Measurements from ENCODE around the gene S1PR3.

The S1PR3 gene

DNA sequence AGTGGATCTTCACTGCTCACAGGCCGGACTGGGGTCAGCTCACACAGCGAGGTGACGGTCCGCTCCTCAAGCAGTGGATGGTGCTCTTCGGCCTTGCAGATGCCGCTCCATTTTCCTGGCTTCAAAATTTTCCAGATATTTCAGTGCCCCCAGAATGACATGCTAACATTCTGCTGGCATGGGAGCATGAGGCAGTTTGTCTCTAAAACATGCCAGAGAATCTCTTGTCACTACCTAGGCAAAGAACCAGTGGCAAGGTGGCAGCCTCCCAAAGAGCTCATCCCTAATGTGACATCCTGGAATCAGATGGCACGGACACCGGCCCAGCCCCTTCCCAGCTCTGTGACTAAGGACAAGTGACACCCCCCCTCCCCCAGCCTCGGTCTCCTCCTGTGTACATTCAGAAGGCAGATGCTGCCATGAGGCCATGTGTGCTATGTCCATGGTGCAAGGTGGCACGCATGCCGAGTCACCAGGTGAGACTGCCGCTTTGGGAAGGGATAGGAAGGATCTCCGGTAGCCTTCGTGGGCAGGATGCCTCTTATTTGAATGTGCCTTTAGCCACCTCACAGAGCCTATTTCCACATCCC lies 2.7 kb downstream of the S1PR3 start:
- no peak for DNase-seq

DNA sequence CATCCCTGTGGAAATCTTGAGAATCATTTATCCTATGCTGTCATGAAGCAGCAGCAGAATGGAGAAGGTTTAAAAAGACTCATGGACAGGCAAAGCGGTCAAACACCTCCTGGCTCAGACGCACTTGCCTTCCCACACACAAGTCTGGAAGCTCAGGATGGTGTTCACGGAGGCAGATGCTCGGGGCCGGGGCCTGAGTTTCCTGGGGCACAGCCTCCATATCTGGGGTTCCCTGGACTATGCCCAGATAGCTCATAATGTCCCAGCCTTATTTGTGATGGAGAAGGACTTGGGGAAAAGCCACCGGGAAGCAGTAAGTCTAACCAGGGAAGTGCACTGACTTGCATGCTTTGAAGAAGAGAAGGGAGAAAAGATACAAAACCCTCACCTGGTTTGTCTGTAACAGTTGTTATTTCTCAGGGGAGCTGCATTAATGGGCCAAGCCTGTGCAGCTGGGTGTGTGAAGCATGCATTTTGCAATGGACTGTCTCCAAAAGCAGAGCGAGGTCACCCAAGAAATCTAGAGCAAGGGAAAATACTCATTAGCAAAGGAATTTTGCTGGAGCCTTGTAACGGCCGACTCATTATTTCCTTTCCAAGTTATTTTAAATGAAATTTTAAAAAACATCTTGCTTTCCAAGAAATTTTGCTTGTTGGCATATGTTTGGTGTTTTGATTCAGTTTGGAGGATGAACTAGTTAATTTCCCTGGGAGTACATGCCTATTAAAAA lies 3.4 kb downstream of the S1PR3 start:
- DNase-seq: no peak

DNA sequence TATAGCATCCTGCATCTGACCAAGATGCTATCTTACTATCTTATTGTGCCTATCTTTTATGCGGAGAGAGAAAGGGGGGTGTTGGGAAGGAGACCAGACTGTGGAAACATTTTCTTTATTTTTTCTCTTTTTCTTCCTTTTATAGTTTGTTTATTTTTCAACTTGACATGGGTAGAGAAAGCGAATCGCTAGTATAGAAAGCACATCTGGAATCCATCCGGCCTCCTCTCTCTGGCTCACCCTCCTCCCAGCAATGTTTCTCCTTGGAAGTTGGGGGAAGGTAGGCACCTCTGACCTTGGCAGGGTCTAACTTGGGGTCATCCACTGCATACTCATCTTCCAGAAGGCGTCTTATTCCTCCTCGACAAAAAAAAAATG lies 3.9 kb downstream of the S1PR3 start:
- no peak for DNase-seq

DNA sequence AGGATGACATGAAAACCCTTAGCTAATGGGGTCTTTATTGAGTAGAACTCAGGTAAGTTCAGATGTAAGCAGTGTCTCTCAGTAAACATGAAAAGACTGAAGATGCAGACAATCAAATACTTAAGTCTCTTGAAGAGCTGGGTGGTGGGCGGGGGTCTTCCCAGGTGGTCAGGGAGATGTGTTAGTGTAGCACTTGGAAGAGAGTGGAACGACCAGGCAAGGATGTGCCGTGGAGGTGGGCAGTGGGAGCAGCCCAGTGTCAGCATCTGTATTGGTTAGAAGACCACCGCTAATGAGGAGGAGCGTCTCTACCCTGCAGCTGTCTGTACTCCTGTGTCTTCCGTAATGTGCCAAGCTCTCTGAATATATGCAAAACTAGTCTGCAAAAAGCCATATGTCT lies 4.4 kb downstream of the S1PR3 start:
- no peak for DNase-seq

DNA sequence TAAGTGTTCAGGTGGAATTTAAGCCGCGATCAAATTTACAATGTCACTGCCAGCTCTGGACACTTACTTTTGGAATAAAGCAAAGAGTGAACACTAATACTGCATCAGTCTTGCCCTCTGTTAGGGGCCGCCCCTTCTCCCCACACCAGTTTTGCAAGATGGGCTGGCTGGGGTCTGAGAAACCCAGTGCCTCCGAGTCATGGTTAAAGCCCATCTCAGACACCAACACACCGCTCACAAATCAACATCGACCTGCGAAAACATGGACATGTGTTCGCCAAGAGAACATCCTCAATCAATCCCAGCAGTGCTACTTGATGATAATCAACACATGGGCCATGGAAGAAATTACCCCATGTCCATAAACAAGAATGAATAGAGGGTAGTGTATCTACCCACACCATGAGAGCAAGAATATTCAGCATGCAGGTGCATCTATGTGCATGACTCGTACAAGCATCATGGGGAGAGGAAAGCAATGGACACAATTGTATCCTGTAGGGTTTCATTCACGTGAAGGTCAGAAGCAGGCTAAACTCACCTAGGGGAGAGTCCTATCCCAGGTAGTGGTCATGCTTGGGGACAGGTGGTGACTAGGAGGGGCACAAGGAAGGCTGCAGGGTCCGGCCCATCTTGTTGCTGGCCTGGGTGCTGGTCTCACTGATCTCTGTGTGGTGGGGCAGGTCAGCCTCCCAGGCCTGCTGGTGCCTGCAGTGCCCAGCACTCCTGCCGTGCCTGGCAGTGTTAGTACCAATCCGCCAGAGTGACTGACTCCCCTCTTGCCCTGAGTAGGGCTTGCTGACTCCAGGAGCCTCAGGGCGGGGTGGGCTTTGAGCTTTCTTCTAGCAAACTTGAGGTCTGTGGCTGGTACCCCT lies 5.0 kb downstream of the S1PR3 start:
- no peak for DNase-seq

DNA sequence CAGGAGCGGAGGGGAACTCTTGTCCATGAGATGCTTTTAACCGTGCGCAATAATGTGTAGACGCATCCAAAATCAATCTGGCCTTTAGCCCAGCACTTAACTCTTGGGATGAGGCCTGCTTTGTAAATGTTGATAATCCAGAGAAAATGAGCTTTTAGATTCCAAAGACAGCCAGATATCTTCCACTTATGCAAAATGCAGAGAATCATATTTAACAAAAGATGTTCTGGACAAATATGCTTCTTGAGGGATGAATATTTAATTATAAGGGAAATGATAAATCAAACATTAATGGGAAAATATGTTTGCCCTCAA lies 5.6 kb downstream of the S1PR3 start:
- DNase-seq: no peak

DNA sequence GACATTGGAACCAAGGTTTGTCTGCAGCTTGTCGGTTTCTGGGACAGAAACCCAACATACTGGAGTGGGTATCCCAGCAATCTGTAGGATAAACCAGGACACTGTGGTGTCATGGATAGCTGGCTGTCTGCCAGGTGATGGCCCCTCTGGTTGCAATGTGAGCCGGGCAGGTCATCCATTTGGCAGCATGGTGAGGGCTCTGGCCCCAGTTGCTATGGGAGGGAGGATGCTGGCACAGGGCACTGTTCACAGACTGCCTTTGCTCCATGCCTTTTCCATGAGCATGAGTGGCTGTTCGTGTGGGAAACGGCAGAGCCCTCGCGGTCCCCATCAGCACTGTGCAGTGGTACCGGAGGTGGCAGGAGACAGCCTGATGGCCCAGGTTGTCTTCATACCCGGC lies 6.4 kb downstream of the S1PR3 start:
- no peak for DNase-seq

DNA sequence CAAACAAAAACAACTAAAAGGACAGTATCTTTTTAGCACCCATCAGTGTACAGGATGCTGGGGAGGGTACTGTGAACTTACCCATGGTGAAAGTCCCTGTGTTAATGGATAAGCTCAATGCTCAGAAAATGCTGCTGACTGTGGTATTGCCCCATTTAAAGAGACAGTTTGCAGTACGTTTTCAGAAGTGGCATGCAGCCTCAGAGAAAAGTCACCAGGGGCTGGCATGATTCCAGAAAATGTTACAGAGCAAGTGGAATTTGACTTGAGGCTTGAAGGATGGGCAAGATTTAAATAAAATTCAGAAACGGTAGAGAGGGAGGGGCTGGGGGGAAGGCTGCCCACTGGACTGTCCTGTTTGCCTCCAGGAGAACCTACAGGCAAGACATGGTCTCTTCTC lies 7.2 kb downstream of the S1PR3 start:
- DNase-seq: no peak

DNA sequence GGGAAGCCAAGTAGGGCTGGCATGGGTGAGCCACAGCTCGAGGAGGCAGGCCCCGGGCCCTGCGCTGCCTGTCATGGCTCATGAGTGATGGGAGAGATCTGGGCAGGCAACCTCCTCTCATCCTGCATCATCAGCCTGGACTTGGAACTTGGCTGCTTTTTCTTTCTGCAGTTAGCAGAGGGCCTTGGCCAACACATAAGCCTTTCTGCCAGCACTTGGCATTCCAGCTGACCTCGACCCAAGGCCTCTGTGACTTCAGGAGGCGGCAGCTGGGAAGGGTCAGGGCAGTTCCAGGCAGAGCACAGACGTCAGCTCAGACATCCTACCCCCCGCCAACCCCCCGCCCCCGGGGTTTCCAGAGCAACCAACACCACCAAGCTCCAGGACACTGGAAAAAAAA lies 7.6 kb downstream of the S1PR3 start:
- DNase-seq: no peak

DNA sequence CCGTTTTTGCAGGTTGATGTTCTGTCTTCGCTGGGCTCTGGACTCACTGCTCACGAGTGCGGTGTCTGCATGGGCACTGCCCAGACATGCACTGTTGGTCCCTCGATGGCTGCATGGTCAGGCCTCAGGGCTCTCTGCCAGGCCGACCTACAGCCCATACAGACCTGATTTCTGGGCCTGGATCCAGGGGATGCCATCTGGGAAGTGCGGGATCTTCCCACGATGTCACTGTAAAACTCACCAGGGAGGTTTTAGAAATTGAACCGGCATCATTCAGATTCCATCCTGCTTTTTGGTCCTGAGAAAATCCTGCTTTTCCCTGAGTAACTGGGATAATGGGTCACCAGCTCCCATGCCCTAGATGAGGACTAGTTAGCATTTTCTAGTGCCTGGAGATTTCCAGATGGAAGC lies 9.1 kb downstream of the S1PR3 start:
- no peak for DNase-seq

DNA sequence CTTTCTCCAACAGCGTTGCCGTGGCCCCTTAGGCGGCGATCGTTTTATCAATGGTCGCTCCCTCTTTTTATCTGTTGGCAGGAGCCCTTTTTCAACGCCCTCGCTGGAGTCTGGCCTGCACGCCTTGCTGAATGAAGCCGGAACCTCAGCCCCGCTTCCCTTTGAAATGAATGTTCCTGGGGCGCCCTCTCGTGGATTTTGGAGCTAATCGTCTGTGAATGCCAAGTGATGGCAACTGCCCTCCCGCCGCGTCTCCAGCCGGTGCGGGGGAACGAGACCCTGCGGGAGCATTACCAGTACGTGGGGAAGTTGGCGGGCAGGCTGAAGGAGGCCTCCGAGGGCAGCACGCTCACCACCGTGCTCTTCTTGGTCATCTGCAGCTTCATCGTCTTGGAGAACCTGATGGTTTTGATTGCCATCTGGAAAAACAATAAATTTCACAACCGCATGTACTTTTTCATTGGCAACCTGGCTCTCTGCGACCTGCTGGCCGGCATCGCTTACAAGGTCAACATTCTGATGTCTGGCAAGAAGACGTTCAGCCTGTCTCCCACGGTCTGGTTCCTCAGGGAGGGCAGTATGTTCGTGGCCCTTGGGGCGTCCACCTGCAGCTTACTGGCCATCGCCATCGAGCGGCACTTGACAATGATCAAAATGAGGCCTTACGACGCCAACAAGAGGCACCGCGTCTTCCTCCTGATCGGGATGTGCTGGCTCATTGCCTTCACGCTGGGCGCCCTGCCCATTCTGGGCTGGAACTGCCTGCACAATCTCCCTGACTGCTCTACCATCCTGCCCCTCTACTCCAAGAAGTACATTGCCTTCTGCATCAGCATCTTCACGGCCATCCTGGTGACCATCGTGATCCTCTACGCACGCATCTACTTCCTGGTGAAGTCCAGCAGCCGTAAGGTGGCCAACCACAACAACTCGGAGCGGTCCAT lies 10.0 kb downstream of the S1PR3 start:
- DNase-seq: peak; percentile 82

DNA sequence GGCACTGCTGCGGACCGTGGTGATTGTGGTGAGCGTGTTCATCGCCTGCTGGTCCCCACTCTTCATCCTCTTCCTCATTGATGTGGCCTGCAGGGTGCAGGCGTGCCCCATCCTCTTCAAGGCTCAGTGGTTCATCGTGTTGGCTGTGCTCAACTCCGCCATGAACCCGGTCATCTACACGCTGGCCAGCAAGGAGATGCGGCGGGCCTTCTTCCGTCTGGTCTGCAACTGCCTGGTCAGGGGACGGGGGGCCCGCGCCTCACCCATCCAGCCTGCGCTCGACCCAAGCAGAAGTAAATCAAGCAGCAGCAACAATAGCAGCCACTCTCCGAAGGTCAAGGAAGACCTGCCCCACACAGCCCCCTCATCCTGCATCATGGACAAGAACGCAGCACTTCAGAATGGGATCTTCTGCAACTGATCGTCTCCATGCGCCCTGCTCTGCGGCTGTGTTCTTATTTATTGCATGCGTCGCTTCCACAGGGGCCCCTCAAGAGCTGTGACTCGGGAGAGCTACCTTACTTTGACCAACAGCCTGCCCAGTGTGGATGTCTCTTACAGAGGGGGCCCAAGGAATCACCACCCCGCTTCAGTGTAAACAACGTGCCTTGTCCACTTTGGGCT lies 10.8 kb downstream of the S1PR3 start:
- no peak for DNase-seq

DNA sequence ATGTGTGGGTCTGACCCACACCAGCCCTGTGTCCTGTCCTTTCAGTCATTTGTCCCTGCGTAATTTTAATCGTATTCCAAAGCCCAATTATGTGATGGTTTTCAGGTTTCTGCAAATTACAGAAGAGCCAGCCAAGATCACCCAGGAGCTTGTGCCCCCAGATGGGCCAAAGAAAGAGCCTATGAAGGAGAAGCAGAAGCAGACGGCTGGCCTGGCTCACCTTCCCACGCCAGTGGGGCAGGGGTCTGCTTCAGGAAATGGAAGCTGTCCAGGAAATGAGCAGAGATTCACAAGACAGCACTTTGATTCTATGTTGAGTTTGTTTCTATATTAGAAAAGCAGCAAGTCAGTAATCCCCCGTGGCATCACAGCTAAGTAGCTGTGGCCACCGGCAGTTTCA lies 11.7 kb downstream of the S1PR3 start:
- no peak for DNase-seq

DNA sequence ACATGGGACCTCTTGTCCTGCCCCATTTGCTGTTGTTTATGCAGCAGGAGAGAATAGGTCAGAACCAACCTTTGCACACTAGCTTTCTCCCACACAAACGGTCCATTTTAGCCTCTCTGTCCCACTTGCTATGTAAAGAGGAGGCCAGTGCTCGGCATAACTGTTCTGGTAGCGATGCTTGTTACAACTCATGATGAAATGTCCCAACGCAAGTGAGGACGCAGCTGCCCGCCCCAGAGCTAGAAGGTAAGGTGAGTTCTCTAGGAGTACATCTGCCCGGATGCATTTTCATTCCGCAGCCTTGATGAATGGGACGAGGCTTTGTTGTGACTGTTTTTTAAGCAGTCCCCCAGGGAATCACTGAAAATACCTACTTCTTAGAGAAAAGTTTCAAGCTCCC lies 14.1 kb downstream of the S1PR3 start:
- DNase-seq: no peak

DNA sequence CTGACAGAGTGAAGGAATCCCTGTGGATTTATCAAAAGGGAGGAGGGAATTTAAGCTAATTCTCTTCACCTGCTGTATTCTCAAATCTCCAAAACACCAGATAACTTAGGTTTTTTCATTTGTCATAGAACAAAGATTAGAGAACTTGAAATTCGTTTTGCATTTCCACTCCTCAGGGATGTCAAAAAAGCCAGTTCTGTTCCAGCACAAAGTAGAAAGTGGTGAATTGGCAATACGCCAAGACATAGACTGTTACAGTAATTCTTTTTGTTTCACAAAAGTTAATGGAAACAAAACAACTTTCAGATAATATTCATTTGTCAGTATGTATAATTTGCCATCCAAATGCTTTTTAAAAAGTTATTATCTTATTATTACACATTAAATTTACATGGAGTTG lies 15.0 kb downstream of the S1PR3 start:
- no peak for DNase-seq

DNA sequence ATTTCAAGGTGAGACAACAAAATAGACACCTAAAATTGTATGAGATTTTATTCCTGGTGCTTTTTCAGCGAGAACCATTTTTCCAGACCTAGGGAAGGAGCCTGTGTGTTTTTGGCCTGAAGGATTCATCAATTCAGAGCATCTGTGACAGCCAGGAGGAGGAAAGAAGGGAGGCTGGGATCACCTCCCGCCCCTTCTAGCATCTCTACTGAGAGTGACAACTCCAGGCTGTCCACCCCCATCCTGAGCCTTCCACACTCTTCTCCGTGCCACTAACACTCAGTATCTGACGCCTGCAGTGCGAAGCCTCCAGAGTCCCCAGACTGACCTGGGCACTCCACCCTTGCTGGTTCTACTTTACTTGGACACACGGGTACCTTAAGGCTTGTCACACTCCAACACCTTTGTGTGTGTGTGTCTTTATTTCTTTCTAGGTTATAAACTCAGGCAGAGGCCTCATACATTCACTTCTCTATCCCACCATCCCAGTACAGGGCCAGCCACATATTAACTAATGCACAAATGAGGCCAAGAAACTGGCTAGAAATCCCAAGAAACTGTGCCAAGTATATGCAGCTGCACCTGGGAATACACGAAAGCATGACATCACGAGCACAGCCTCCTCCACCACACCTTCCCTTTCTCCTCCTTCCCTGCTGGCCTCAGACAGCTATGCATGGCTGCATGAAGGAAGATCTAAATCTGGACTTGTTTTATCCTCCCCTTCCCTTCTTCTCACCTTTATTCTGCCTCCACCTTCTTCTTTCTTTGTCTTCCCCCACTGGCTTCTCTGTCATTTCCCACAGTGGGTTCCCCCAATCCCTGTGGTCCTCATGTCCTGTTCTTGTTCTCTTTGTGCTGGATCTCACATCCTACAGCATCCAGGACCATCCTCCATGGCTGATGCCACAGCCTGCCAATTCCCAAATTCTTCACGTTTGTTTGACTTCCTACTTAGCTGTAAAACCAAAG lies 16.0 kb downstream of the S1PR3 start:
- DNase-seq: no peak

DNA sequence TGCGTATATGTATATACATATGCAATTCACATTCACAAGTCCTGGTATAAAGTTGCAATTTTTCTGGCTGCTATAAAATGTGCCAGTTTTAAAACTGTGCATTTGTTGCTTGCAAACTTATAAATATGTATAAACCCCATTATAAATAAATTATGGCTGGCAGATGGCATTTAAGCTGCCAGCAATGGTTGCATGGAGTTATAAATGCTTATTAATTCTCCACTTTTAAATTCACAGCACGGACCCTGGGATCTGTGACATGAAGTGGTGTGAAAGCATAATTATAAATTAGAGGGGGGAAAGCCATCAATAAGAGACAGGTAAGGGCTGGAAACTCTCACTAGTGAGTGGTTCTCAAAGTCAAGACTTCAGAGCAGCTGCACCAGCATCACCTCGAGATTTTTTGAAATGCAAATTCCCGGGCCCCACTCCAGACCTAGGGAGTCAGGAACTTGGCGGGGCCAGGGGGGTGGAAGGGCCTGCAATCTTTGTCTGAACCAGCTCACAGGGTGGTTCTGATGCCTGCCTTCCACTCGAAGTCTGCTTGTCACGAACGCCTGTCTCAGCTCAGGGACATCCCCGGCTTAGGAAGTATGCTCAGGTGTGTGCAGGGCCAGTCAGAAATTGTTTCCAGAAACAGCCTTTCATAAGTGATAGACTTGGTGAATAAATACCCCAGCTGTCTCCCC lies 16.9 kb downstream of the S1PR3 start:
- DNase-seq: no peak

DNA sequence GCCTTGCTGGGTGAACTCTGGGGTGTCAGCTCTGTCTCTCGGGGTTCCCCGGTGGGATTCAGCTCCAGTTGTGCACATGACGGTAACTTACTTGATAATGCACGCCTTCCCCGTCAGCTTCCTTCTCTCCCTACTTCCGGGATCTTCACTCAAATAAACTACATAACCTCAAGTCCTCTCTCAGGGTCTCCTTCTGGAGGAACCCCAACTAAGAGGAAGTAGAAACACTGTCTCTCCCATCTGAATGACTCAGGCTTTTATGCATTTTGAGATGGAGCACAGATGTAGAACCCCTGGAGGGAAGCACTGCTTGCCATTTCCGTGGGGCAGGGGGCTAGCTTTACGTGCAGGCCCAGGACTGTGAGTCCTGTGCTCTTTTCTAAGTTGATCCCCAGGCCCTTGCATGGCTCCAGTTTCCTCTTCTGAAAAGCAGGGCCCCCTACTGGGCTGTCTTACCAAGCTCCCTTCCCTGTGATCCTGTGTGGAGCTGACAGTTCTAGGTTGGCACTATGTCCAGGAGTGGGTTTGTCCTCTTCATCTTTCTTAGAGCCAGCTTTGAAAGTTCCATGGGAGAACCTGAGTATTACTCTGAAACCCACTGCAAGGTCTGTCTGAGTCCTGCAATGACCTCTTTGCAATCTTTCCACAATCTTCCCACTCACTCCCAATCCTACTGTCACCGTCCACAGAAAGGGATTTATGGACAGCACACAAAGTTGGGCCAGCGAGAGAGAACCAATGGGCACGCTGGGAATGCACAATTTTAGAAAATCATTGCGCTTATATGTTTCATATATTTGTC lies 17.7 kb downstream of the S1PR3 start:
- DNase-seq: no peak

DNA sequence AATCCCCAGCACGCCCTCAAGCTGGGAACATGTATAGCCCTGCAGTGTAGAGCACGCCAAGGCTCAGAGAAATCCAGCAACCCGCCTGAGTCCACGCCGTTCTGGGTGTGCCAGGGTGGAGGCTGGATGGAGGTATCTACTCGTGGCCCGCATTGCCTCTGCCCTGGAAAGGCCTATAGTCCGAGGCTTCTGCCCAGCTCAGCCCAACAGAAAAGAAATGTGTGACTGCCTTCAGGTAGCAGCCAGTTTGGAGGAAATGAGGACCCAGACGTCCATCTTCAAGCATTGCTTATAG lies 18.2 kb downstream of the S1PR3 start:
- DNase-seq: no peak

DNA sequence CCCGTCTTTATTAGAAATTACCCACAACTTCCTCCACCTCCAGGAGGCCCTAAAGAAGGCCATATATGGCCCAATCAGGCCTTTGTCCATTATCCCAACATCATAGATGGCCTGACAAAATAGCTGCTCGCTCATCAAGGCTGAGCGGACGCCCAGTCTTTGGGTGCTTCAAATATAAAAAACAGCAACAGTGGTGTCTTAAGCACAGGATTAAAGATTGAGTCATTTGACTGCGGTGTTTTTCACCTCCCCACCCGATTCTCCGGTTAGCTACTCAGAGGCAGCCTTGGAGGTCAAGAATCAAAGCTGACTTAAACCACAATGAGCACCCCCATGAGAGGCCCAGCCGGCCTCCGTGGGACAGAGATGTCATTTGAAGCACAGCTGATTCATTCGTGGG lies 18.8 kb downstream of the S1PR3 start:
- DNase-seq: no peak

Measured in CD4-positive, alpha-beta T cell treated with Interleukin-17A for 4 hours (primary cell).